Measurements from ENCODE around the gene PDCD1LG2.

GRCh38 chr9:5499157-5499556, 11.2 kb upstream of the PDCD1LG2 start:
- TF ChIP-seq CTCF (IDR thresholded peaks at IDR 0.05) (no peak), POLR2A (IDR thresholded peaks at IDR 0.05) (no peak)
